Measurements from ENCODE around the gene FAM209A.
"Not testable (repeated sequence)": the region's sequence is repeated elsewhere in the genome, so short reads cannot be mapped to it uniquely, and the experiment has no call there.

Gene FAM209A

GRCh38 chr20:56540415-56540814 is 15.9 kb downstream of the FAM209A start:
- peak; percentile 6 for DNase-seq (ENCODE audit: low read depth)

GRCh38 chr20:56542489-56543030 is 18.0 kb downstream of the FAM209A start:
- DNase-seq (ENCODE audit: low read depth) = no peak

DNA sequence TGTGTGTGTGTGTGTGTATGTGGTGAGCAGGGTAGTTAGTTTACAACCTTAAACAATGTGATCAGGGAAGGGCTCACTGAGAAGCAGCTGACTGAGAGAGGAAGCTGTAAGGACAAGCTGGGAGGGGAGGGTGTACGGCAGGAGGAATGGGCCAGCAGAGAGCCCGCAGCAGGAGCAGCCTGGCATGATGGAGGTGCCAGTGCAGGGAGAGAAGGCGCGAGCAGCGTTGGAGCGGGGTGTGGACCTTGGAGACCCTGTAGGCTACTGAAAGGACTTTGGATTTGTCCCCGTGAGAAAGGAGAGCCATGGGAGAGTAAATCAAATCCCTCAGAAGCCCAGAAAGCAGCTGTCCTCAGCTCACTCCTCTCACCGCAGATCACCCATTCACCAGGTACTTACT is 27.0 kb downstream of the FAM209A start:
- DNase-seq (ENCODE audit: low read depth) = no peak

DNA sequence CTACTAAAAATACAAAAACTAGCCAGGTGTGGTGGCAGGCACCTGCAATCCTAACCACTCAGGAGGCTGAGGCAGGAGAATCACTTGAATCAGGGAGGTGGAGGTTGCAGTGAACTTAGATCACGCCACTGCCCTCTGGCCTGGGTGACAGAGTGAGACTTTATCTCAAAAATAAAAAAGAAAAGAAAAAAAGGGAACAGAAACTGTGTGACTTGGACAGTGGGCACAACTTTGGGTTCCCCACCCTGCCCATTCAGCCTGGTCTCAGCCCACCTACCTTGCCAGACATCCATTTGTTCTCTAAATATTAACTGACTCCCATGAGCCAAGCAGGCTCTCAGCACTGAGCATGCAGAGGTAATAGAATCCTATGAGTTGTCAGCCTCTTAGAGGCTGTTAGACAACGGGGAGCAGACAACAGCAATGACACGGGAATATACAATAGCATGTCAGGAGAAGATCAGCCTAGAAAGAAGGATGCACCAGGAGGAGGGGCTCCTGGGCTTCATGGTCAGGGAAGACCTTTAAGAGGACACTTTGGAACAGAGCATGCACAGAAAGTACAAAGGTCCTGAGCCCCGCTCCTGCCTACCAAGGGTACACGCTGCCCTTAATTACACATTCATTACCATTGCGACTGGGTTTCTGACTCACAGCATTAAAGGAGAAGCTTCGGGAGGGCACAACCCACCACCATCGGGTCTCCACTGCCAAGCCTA is 28.5 kb downstream of the FAM209A start:
- DNase-seq (ENCODE audit: low read depth) = no peak

GRCh38 chr20:56554869-56555268 is 30.3 kb downstream of the FAM209A start:
- peak; percentile 97 for DNase-seq (ENCODE audit: low read depth)

DNA sequence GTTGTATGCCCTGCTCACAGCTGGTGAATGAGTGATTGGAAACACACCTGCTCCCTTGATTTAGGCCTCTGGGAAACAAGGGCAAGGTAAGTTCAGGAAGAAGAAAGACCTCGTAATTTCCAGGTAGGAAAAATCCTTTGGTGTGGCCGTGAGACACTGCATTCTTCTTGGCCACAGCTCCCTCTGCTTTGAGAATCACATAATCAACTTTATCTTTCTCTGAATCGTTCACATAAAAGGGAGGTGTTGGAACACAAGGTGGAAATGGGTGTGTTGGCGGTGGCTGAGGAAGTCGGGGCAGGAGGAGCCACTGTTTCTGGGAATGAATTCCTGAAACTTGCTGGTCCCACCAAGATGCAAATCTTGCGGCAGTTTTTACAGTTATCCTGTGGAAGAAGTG is 34.4 kb downstream of the FAM209A start:
- DNase-seq (ENCODE audit: low read depth) = no peak

DNA sequence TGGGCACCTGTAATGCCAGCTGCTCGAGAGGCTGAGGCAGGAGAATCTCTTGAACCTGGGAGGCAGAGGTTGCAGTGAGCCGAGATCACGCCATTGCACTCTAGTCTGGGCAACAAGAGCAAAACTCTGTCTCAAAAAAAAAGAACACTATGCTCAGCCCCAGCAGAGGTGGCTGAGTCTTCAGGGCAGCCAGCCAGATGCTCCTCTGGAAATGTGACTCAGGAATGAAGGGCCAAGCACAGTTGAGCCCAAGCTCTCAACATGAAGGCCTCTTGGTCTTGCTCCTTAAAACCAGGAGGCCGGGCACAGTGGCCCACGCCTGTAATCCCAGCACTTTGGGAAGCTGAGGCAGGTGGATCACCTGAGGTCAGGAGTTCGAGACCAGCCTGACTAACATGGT is 40.0 kb downstream of the FAM209A start:
- DNase-seq (ENCODE audit: low read depth) = not testable (repeated sequence)

- no peak for DNase-seq (ENCODE audit: low read depth)
These were observed 41.0 kb downstream of the FAM209A start for GRCh38 chr20:56565511-56565910.

DNA sequence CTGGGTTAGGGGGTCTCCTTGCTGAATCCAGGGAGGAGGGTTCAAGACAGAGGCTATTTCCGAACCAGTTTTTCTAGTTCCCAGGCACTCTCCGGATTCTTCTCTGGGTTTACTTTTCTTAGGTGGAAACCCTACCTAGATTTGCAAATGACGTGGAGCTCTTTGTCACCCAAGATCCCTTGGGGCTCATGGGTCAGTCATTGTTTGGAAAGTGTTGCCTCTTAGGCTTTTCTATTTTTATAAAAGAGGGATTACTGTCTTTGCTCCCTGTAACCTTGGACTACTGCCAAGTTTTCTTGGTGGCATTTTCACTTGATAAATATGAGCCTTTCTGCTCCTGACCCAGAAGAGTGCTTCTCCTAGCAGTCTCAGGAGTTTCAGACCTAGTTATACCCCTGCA is 42.1 kb downstream of the FAM209A start:
- no peak for DNase-seq (ENCODE audit: low read depth)

GRCh38 chr20:56570832-56571231 is 46.3 kb downstream of the FAM209A start:
- DNase-seq (ENCODE audit: low read depth) = no peak

DNA sequence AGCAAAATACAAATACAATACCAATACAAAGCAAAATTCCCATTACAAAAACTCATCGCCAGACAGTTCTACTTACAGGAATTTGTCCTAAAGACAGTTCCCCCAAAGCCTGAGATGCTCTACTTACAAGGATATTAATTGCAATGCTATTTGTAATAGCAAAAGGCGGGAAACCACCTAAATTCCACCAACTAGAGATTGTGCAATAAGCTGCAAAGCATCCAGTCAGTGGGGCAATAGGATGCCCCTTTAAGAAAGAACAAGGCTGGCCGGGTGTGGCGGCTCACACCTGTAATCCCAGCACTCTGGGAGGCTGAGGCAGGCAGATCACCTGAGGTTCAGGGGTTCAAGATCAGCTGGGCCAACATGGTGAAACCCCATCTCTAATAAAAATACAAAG is 47.6 kb downstream of the FAM209A start:
- no peak for DNase-seq (ENCODE audit: low read depth)

GRCh38 chr20:56573986-56574385 is 49.4 kb downstream of the FAM209A start:
- DNase-seq (ENCODE audit: low read depth) = no peak

- no peak for DNase-seq (ENCODE audit: low read depth)
These were observed 50.1 kb downstream of the FAM209A start for GRCh38 chr20:56574531-56575142.

- DNase-seq (ENCODE audit: low read depth) = no peak
These were observed 50.6 kb downstream of the FAM209A start for GRCh38 chr20:56575157-56575556.

Data from non-pigmented ciliary epithelial cell (primary cell).